Caco-2 (cell line): ENCODE results near the gene PHLPP1. TPM values are rescaled to one million over a fixed set of nuclear protein-coding genes. Genes with fewer than 3 reads are reported as not detected.
A peak's percentile ranks its signal among the peaks of the same experiment; 100 is the strongest.

Source experiments
- BruUV-seq: library from RNA; stranded (reverse); fragments of 400-500 nt; replicated peaks from 2 replicates; lab custom pipeline; 2021; lab: Mats Ljungman, UMichigan
- CTCF ChIA-PET: fragments of 300-600 bp; sonication (Branson Sonifier 250); formaldehyde crosslinking; loops from one replicate; lab custom pipeline; 2022; ENCODE audit warnings: antibody characterized with exemption; lab: Charles Lee
- POLR2A ChIA-PET: fragments of 300-600 bp; sonication (Branson Sonifier 250); formaldehyde crosslinking; loops from one replicate; lab custom pipeline; 2022; ENCODE audit warnings: antibody characterized with exemption; lab: Charles Lee
- DNase-seq, 2 experiments: peaks; one replicate each; pipeline versions ENCODE4 v3.0.0 to v3.0.0-alpha.2; 2020 to 2022
- H3K27me3 ChIP-seq: replicated peaks from 2 replicates; pipeline ENCODE4 v1.6.0; 2011; ENCODE audit warnings: low read length; ENCODE audit not compliant: control insufficient read depth, insufficient read depth
- H3K36me3 ChIP-seq: 2 replicates; pipeline ENCODE4 v1.5.1; 2011; ENCODE audit warnings: low read length; ENCODE audit not compliant: control insufficient read depth, insufficient read depth
- H3K4me1 ChIP-seq: fragments of 250-450 bp; sonication (Bioruptor Pico); 2 replicates; pipeline ENCODE4 v1.5.1; 2020; ENCODE audit warnings: mild to moderate bottlenecking
- H3K4me3 ChIP-seq: 2 replicates; pipeline ENCODE4 v1.5.1; 2011; ENCODE audit warnings: low read depth, mild to moderate bottlenecking, control low read depth, low read length
- H3K9me3 ChIP-seq: fragments of 250-450 bp; sonication (Bioruptor Pico); 2 replicates; pipeline ENCODE4 v1.5.1; 2020; ENCODE audit warnings: mild to moderate bottlenecking, moderate library complexity
- H3K27ac Mint-ChIP-seq: one replicate; pipeline ENCODE4 v1.8.0; 2022; ENCODE audit warnings: mixed read lengths; ENCODE audit not compliant: unreplicated experiment
- H3K27me3 Mint-ChIP-seq: one replicate; pipeline ENCODE4 v1.8.0; 2022; ENCODE audit warnings: mixed read lengths; ENCODE audit not compliant: insufficient read depth, unreplicated experiment
- H3K36me3 Mint-ChIP-seq: one replicate; pipeline ENCODE4 v1.8.0; 2022; ENCODE audit warnings: mild to moderate bottlenecking, mixed read lengths; ENCODE audit not compliant: insufficient read depth, unreplicated experiment
- H3K4me1 Mint-ChIP-seq: one replicate; pipeline ENCODE4 v1.8.0; 2022; ENCODE audit warnings: low read depth, mixed read lengths; ENCODE audit not compliant: unreplicated experiment
- H3K4me3 Mint-ChIP-seq: one replicate; pipeline ENCODE4 v1.8.0; 2022; ENCODE audit warnings: mild to moderate bottlenecking, moderate library complexity, mixed read lengths; ENCODE audit not compliant: unreplicated experiment
- H3K9me3 Mint-ChIP-seq: one replicate; pipeline ENCODE4 v1.8.0; 2022; ENCODE audit warnings: mixed read lengths; ENCODE audit not compliant: unreplicated experiment
- CTCF ChIP-seq, 2 experiments: fragments of 200-600 bp in 1 of 2; IDR thresholded peaks; 1 replicate in 1 of 2; 2 replicates in 1 of 2; pipeline versions ENCODE4 v1.5.1 to v1.8.0; 2011 to 2022; ENCODE audit warnings: antibody characterized with exemption in 1 of 2, control low read depth in 1 of 2, inconsistent platforms in 1 of 2, low read depth in 1 of 2, low read length in 1 of 2, mild to moderate bottlenecking in 1 of 2, moderate library complexity in 1 of 2; ENCODE audit not compliant: insufficient read depth in 1 of 2, severe bottlenecking in 1 of 2, unreplicated experiment in 1 of 2
- intact Hi-C: fragments of 100-400 bp; cut with micrococcal nuclease; formaldehyde crosslinking; loops from one replicate; pipeline ENCODE4 v1.10.0; 2022; ENCODE audit not compliant: unreplicated experiment
- total RNA-seq: library from RNA; stranded (reverse); gene quantifications from 2 replicates; pipeline ENCODE4 v1.2.3, GENCODE V29; 2022

PHLPP1 gene
- total RNA-seq, 1 experiment from 2014 or later: 20.1 TPM

DNA sequence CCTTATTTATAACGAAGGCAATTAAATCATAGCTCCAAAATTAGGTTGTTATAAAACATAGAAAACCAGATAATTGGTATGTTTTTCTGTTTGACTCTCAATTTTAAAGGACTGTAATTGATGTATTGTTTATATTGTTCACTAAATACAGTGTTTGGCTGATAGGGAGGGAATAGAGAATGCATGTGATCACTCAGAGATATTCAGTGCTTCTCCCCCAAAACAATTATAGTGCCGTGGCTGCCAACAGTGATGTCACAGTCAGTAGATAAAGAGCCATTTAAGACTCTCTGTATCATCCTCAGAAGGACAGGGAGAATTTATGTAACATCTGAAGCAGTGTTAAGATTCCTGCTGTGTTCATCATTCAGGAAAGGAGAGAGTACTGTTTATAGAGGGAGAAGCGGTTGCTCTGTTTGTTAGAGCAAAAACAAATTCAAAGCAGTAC is 69.6 kb downstream of the PHLPP1 start:
- CTCF ChIA-PET: no interaction called here
- no peak for DNase-seq

GRCh38 chr18:62786689-62787088 is 71.3 kb downstream of the PHLPP1 start:
- H3K4me3 Mint-ChIP-seq: no peak overlapping the region
- H3K9me3 Mint-ChIP-seq: no peaks in the 10 kb centered on the region
- peaks cover 35% of the 10 kb centered on the region for H3K4me1 Mint-ChIP-seq
- Histone ChIP-seq H3K9me3 (no peaks in the 10 kb centered on the region), H3K36me3 (no peaks in the 10 kb centered on the region), H3K4me3 (no peak overlapping the region), H3K4me1 (peaks cover 10% of the 10 kb centered on the region; the same call in 1 of the 2 replicates), H3K27me3 (no peaks in the 10 kb centered on the region)
- DNase-seq: no peak
- H3K27me3 Mint-ChIP-seq: no peaks in the 10 kb centered on the region
- intact Hi-C loops: loop anchor here (5.0 kb wide), 2 partner anchors 44 to 69 kb away; partner anchors contain the start of gene PHLPP1
- ChIA-PET CTCF (no interaction called here), POLR2A (no interaction called here)
- H3K36me3 Mint-ChIP-seq: no peaks in the 10 kb centered on the region
- no TSS peak for BruUV-seq
- no peak for TF ChIP-seq CTCF (IDR thresholded peaks at IDR 0.05; ENCODE audit: insufficient read depth in 1 of 2, low read depth in 1 of 2, low read length in 1 of 2, severe bottlenecking in 1 of 2, unreplicated experiment in 1 of 2)
- no peak overlapping the region for H3K27ac Mint-ChIP-seq

More for the DNA sequence above, 69.6 kb downstream of the PHLPP1 start:
- Histone ChIP-seq H3K27me3 (no peaks in the 10 kb centered on the region), H3K36me3 (no peaks in the 10 kb centered on the region), H3K4me3 (no peak overlapping the region), H3K9me3 (no peaks in the 10 kb centered on the region), H3K4me1 (peaks cover 10% of the 10 kb centered on the region; the same call in 1 of the 2 replicates)
- Mint-ChIP-seq H3K27ac (no peak overlapping the region), H3K27me3 (no peaks in the 10 kb centered on the region), H3K4me1 (peaks cover 35% of the 10 kb centered on the region), H3K4me3 (no peak overlapping the region), H3K36me3 (no peaks in the 10 kb centered on the region), H3K9me3 (no peaks in the 10 kb centered on the region)
- TF ChIP-seq CTCF (IDR thresholded peaks at IDR 0.05; ENCODE audit: insufficient read depth in 1 of 2, low read depth in 1 of 2, low read length in 1 of 2, severe bottlenecking in 1 of 2, unreplicated experiment in 1 of 2): no peak
- POLR2A ChIA-PET: no interaction called here
- no TSS peak for BruUV-seq
- intact Hi-C loops: loop anchor here (5.0 kb wide), 2 partner anchors 43 to 68 kb away; partner anchors contain the start of gene PHLPP1

- intact Hi-C loops: loop anchor here (5.0 kb wide), 2 partner anchors 46 to 71 kb away; partner anchors contain the start of gene PHLPP1
- H3K4me1 Mint-ChIP-seq: peaks cover 41% of the 10 kb centered on the region
Measured at GRCh38 chr18:62788111-62788510, 72.8 kb downstream of the PHLPP1 start.

More at GRCh38 chr18:62788111-62788510, 72.8 kb downstream of the PHLPP1 start:
- no peak for DNase-seq
- Mint-ChIP-seq H3K27me3 (no peaks in the 10 kb centered on the region), H3K36me3 (peaks cover 6% of the 10 kb centered on the region), H3K27ac (peak overlapping the region; percentile 55), H3K4me3 (no peak overlapping the region), H3K9me3 (no peaks in the 10 kb centered on the region)
- ChIA-PET POLR2A (no interaction called here), CTCF (no interaction called here)
- TF ChIP-seq CTCF (IDR thresholded peaks at IDR 0.05; ENCODE audit: insufficient read depth in 1 of 2, low read depth in 1 of 2, low read length in 1 of 2, severe bottlenecking in 1 of 2, unreplicated experiment in 1 of 2): no peak
- no TSS peak for BruUV-seq
- no peak overlapping the region for H3K4me3 ChIP-seq
- H3K36me3 ChIP-seq: no peaks in the 10 kb centered on the region
- no peaks in the 10 kb centered on the region for H3K9me3 ChIP-seq
- H3K4me1 ChIP-seq: peaks cover 10% of the 10 kb centered on the region; the same call in 1 of the 2 replicates
- no peaks in the 10 kb centered on the region for H3K27me3 ChIP-seq
